HTERT RPE-1 (cell line): ENCODE data around the gene FABP3.

ENCODE experiments used
- in situ Hi-C: fragments of 300-500 bp; cut with MboI; formaldehyde crosslinking; loops from 4 replicates; pipeline ENCODE4 v1.14.3; 2020; ENCODE audit warnings: low sequenced_read_pairs

Gene FABP3

GRCh38 chr1:31373897-31374486, 1.1 kb upstream of the FABP3 start:
- in situ Hi-C loops, result no loop called here

DNA sequence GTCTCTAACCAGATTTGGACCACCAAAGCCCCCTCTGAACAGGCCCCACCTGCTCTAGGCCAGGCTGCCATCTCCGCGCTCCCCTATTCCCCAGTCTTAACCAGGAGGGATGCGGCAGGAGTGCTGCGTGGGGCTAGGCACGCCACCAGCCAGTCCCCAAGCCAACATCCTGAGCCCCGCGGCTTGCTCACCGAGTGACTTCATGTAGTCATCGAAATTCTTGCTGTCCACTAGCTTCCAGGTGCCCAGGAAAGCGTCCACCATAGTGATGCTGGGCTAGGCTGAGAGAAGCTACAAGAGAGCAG, 173 bp downstream of the FABP3 start:
- in situ Hi-C loops, result no loop called here

GRCh38 chr1:31372051-31372450, 825 bp downstream of the FABP3 start:
- in situ Hi-C loops, result no loop called here

GRCh38 chr1:31371121-31371959, 1.5 kb downstream of the FABP3 start:
- in situ Hi-C loops, result no loop called here

DNA sequence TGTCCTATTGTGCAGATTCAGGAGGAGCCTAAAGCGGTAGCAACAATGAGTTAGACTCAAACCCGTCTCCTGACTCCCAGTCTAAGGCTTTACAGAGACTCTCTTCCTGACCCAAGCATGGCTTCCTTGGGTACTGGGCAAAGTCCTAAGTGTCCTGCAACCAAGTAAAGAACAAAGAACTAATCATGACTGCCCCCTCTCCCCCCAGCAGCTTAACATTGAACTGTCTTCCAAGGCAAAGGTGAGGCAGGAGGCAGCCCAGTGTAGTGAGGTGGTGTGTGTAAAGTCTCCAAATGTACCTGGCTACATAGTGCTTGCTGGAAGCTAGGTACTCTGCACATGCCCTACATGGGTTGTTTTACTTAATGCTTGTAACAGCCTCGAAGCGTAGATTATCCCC, 2.3 kb downstream of the FABP3 start:
- in situ Hi-C loops, result no loop called here

- in situ Hi-C loops, result no loop called here
These were observed 2.9 kb downstream of the FABP3 start for GRCh38 chr1:31370021-31370420.

DNA sequence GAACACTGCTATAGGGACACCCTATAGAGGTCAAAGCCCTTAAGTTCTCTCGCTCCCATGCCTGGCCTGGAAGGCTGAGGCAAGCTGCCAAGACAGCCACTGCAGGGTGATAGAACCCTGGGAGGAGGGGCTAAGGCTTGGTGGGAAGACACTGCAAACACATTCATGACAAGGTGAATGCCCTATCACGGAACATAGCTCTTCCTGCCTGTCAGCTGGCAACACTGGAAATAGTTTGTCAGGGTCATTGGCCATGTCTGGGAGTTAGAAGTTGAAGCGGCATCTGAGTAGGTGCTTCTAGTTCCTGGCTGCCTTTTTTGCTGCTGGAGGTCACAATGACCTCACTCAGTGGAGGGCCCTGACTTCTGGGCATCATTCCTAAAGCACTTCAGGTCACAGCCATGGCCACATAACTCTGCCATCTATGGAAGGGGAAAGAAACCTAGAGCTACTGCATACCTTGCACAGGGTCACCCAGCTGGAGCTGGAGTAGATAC, 4.2 kb downstream of the FABP3 start:
- in situ Hi-C loops, result no loop called here

- in situ Hi-C loops, result no loop called here
These were observed 6.1 kb downstream of the FABP3 start for GRCh38 chr1:31366796-31367195.

GRCh38 chr1:31364561-31365250, 8.2 kb downstream of the FABP3 start:
- in situ Hi-C loops, result no loop called here

DNA sequence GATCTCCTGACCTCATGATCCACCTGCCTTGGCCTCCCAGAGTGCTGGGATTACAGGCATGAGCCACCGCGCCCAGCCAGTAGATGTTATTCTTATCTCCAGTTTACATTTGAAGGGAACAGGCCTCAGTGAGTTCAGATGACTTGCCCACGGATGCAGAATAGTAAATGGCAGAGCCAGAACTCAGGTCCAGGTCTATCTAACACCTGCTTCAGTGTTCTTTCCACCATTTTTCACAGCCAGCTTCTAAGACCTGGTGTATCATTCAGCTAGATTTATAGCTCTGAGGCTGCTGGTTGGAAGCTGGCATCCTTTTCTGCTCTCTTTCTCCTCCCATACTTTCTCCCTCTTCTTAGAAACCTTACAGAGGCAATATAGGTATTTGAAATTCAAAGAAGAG, 10.8 kb downstream of the FABP3 start:
- in situ Hi-C loops, result no loop called here

DNA sequence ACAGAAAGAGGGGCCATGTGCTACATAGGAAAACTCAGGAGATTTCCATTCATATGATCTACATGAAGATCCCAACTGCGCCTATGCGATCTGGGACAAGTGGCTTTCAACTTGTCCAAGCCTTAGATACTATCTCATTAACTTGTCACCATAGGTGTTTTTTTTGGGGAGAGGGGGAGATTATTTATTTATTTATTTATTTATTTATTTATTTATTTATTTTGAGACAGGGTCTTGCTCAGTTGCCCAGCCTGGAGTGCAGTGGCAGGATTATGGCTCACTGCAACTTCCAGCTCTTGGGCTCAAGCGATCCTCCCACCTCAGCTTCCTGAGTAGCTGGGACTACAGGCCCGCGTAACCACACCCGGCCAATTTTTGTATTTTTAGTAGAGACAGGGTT, 11.3 kb downstream of the FABP3 start:
- in situ Hi-C loops, result no loop called here

DNA sequence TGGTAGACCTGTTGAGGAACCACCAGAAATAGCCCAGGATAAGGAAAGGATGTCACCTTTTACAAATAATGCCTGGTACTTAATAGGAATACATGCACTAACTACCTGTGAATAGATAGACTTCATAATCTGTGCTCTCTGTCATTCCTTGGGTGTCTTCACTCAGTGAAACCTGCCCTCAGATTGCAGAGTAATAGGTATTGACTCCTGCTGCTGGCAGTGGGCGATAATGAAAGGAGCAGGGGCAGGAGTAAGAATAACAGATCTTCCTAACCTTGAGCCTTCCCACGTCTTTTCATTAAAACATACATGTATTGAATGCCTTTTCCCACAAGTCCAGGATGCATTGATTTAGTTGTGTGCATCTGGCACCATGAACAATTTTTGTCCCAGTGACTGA, 16.4 kb downstream of the FABP3 start:
- in situ Hi-C loops, result no loop called here

- in situ Hi-C loops, result no loop called here
These were observed 18.6 kb downstream of the FABP3 start for GRCh38 chr1:31354283-31354682.

DNA sequence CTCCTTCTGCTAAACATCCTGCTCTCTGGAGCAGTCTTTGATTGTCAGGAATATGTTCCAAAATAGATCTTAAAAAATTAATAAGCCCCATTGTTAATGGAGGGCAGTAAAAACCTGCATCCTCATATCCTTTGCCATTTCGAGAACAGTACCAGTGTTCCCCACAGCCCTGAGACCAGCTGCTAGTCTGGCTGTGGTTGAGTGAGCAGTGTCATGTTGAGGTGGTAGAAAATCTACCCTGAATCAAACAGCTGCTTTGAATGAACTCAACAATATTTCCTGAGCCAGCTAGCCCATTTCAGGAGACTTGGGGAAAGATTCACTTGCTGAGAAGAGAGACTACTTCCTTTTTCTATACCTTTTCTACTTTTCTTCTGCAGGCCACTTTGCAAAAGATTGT, 24.4 kb downstream of the FABP3 start:
- in situ Hi-C loops, result no loop called here

DNA sequence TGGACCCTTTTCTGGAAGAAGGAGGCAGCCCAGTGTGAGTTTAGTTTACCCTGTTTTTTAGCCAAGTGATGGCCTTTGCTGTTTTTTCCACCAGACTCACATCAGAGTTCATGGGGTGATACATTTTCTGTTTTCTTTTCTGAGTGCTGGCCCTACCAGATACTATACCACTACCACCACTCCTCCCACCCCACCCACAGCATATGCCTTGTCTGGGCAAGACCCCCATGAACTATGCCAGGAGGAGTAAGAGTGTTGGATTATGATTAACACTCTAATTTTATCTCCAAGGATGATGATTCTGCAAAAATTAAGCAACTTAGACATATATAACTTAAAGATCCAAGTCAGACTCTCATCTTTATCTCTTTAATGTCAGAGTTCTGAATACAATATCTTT, 26.1 kb downstream of the FABP3 start:
- in situ Hi-C loops, result no loop called here

GRCh38 chr1:31345635-31346034, 27.2 kb downstream of the FABP3 start:
- in situ Hi-C loops, result no loop called here

GRCh38 chr1:31344503-31344902, 28.4 kb downstream of the FABP3 start:
- in situ Hi-C loops, result no loop called here

GRCh38 chr1:31336687-31337467, 36.0 kb downstream of the FABP3 start:
- in situ Hi-C loops, result no loop called here

DNA sequence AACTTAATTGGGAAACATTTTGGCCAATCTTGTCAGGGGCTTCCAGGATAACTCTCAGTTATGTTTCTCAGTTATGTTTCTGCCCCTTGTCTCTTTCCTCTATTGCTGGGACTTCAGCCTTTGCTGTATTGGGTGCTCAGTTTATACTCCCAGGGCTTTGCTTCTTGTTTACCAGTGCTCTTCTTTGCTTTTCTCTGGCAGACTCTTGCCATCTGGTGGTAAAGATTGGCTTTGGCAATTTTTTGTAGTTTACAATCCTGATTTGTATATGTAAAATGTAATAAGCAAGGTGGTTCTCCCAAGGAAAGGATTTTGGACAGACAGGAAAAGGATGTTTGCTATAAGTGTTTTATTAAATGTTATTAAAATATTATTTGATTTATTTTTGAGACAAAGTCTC, 37.9 kb downstream of the FABP3 start:
- in situ Hi-C loops, result no loop called here

GRCh38 chr1:31327381-31327780, 45.5 kb downstream of the FABP3 start:
- in situ Hi-C loops, result no loop called here

- in situ Hi-C loops, result no loop called here
These were observed 46.4 kb downstream of the FABP3 start for GRCh38 chr1:31326461-31326860.
